Left lung (tissue), 10 donors: ENCODE data around the gene FYN. TPM values are rescaled to one million over a fixed set of nuclear protein-coding genes. Genes with fewer than 3 reads are reported as not detected.
A peak's percentile ranks its signal among the peaks of the same experiment; 100 is the strongest.

ENCODE experiments used
- ATAC-seq: fragments of 200-7000 bp; cut with Tn5 transposase; one replicate; pipeline ENCODE4 v1.9.1; 2020; ENCODE audit warnings: moderate library complexity
- DNase-seq, 4 donors: peaks; one replicate each; pipeline ENCODE4 v3.0.0-alpha.2; 2013 to 2020
- H3K27ac ChIP-seq, 2 donors: fragments of 200-600 bp; sonication (generic) in 1 of 2; one replicate each; pipeline versions ENCODE4 v1.5.0 to v1.8.0; 2020 to 2021
- H3K27me3 ChIP-seq, 2 donors: fragments of 200-600 bp; sonication (generic) in 1 of 2; one replicate each; pipeline versions ENCODE4 v1.5.0 to v1.8.0; 2020 to 2021
- H3K36me3 ChIP-seq, 2 donors: fragments of 200-600 bp; sonication (generic) in 1 of 2; one replicate each; pipeline versions ENCODE4 v1.5.0 to v1.8.0; 2020 to 2021
- H3K4me1 ChIP-seq, 2 donors: fragments of 200-600 bp; one replicate each; pipeline ENCODE4 v1.8.0; 2021
- H3K4me3 ChIP-seq, 2 donors: fragments of 200-600 bp; sonication (generic) in 1 of 2; one replicate each; pipeline versions ENCODE4 v1.5.0 to v1.8.0; 2020 to 2021; ENCODE audit warnings: mild to moderate bottlenecking in 1 of 2
- H3K9me3 ChIP-seq, 2 donors: fragments of 200-600 bp; sonication (generic) in 1 of 2; one replicate each; pipeline versions ENCODE4 v1.5.0 to v1.8.0; 2020 to 2021
- intact Hi-C, 2 donors: fragments of 100-400 bp; cut with DNase I; formaldehyde crosslinking; loops; one replicate each; pipeline versions ENCODE4 v1.11.2 to v1.14.2; 2022
- polyA plus RNA-seq, 6 donors: library from polyadenylated mRNA; unstranded; fragments of 120-200 nt; gene quantifications; one replicate each; pipeline ENCODE4 v1.2.1, GENCODE V29; 2013; ENCODE audit not compliant: insufficient read length in 6 of 6
- total RNA-seq, 2 donors: library from RNA; stranded (reverse); fragmentation: NEBNext Ultra II Directional; extraction: Animal tissue kit (Norgen Biotek cat#: 25700); gene quantifications; one replicate each; pipeline ENCODE4 v1.2.1, GENCODE V29; 2021
- TF ChIP-seq, protein P1 (sequence below), 2 donors: fragments of 200-600 bp; sonication (generic) in 1 of 2; IDR thresholded peaks; one replicate each; pipeline versions ENCODE4 v1.5.0 to v1.8.0; 2021; ENCODE audit warnings: antibody characterized with exemption in 2 of 2
- donor health status: DM: no; HTN: yes; CAD: no.
- donor health status: DM: no; HTN: no; CAD: no.

FYN gene
- total and polyA plus RNA-seq, 8 donors: 58.8 to 165 (median 144) TPM

DNA sequence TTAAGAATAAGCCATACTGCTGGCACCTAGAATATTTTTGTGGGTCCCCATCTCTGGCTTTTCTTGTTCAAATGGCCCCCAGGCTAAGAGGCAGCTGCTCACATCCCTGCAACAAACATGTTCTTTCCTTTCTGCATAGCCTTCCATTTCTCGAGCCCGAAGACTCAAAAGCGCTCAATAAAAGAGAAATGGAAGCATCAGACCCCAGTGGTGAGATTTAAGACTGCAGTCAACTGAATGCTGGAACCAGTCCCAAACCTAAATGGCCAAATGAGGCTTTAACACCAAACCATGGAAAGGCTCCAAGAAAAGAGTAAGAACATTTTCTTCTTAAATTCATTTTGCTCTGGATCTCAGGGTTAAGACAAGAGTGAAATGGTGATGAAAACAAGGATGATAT is 145.4 kb downstream of the FYN start:
- peaks cover 0 to 4% of the 10 kb centered on the region in 2 donors for H3K9me3 ChIP-seq
- no peak overlapping the region for H3K4me3 ChIP-seq
- intact Hi-C loops: no loop called here
- H3K36me3 ChIP-seq: no peaks in the 10 kb centered on the region
- DNase-seq: peak in 1 of 4 donors; percentile 59
- TF ChIP-seq, protein P1, sequence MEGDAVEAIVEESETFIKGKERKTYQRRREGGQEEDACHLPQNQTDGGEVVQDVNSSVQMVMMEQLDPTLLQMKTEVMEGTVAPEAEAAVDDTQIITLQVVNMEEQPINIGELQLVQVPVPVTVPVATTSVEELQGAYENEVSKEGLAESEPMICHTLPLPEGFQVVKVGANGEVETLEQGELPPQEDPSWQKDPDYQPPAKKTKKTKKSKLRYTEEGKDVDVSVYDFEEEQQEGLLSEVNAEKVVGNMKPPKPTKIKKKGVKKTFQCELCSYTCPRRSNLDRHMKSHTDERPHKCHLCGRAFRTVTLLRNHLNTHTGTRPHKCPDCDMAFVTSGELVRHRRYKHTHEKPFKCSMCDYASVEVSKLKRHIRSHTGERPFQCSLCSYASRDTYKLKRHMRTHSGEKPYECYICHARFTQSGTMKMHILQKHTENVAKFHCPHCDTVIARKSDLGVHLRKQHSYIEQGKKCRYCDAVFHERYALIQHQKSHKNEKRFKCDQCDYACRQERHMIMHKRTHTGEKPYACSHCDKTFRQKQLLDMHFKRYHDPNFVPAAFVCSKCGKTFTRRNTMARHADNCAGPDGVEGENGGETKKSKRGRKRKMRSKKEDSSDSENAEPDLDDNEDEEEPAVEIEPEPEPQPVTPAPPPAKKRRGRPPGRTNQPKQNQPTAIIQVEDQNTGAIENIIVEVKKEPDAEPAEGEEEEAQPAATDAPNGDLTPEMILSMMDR (IDR thresholded peaks at IDR 0.05): peak in 1 of 2 donors; percentile 16
- ATAC-seq: no peak
- H3K4me1 ChIP-seq: peaks cover 0 to 39% of the 10 kb centered on the region in 2 donors
- no peak overlapping the region for H3K27ac ChIP-seq
- no peaks in the 10 kb centered on the region for H3K27me3 ChIP-seq

DNA sequence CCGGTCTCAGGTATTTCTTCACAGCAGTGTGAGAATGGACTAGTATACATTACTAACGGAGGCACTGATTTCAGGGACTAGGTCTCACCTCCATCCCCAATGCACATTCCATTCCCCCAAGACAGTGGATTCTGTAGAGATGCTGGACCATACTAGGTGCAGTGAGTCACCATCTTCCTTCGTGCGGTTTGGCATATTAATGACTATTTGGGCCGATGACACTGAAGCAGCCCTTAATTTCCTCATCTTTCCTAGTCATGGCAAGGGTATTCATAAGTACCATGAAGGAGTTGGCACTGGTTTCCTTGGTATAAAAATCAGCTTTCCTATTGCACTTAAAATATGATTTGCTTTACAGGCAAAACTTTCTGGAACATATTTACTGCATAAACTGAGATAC is 146.2 kb downstream of the FYN start:
- intact Hi-C loops: no loop called here
- H3K4me1 ChIP-seq: peaks cover 6 to 47% of the 10 kb centered on the region in 2 donors

DNA sequence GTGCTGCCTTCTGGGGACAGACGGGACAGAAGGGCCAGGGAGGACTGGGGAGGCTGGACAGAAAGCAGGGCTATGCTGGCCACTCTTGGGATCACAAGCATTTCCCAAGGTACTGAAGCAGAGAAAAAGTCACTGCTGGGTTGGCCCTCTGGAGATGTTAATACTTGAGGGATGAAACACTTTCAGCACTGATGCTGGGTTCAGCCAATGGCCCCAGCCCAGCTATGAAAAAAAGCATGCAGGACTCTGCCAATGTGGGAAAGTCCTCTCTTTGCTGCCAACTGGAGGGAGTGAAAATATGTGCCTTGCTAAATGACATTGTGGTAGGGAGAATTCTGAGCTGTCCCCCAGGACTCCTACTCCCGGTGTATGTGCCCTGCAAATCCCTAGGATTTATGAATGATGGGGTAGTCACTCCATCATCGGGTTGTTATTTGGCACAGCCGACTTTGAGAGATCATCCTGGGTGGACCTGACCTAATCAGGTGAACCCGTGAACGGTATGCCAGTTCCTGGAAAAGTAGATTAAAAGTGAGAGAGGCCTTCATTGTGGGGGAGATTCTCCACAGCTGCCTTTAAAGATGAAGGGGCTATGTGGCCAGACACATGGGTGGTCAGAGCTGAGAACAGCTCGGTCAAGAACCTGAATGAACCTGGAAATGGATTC is 147.7 kb downstream of the FYN start:
- no peaks in the 10 kb centered on the region for H3K36me3 ChIP-seq
- intact Hi-C loops: no loop called here
- ATAC-seq (no peak), DNase-seq (no peak)
- H3K4me3 ChIP-seq: no peak overlapping the region
- H3K27me3 ChIP-seq: no peaks in the 10 kb centered on the region
- peaks cover 6 to 51% of the 10 kb centered on the region in 2 donors for H3K4me1 ChIP-seq
- no peak overlapping the region for H3K27ac ChIP-seq
- TF ChIP-seq, protein P1 (IDR thresholded peaks at IDR 0.05): no peak
- H3K9me3 ChIP-seq: no peaks in the 10 kb centered on the region

More for the DNA sequence above, 146.2 kb downstream of the FYN start:
- no peaks in the 10 kb centered on the region for H3K9me3 ChIP-seq
- ATAC-seq: no peak
- H3K27ac ChIP-seq: no peak overlapping the region
- H3K27me3 ChIP-seq: no peaks in the 10 kb centered on the region
- TF ChIP-seq, protein P1 (IDR thresholded peaks at IDR 0.05): no peak
- H3K4me3 ChIP-seq: no peak overlapping the region
- no peak for DNase-seq
- no peaks in the 10 kb centered on the region for H3K36me3 ChIP-seq

DNA sequence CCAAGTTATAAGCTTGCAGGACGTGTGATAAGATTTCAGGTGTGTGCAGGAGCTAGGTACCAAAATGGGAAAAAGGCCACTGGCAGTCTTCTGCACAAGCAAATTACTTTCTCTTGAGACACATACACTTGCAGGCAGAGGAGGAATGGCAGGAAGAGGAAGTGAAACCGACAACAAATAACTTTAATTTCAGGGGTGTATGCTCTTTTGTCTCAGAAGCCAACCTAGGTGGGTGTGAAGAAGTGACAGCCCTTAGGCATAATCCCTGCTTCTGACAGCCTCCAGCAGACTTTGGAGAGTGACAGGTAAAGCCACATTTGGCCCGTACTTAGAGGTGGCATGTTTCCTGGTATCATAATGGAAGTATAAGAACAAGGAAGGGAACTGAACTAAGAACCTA is 148.7 kb downstream of the FYN start:
- H3K9me3 ChIP-seq: no peaks in the 10 kb centered on the region
- intact Hi-C loops: no loop called here
- TF ChIP-seq, protein P1 (IDR thresholded peaks at IDR 0.05): no peak
- H3K27me3 ChIP-seq: no peaks in the 10 kb centered on the region
- H3K36me3 ChIP-seq: peaks cover 0 to 3% of the 10 kb centered on the region in 2 donors
- H3K4me1 ChIP-seq: peaks cover 7 to 48% of the 10 kb centered on the region in 2 donors
- H3K27ac ChIP-seq: peak overlapping the region in 1 of 2 donors; percentile 37
- no peak overlapping the region for H3K4me3 ChIP-seq
- DNase-seq (no peak), ATAC-seq (peak; percentile 12)

DNA sequence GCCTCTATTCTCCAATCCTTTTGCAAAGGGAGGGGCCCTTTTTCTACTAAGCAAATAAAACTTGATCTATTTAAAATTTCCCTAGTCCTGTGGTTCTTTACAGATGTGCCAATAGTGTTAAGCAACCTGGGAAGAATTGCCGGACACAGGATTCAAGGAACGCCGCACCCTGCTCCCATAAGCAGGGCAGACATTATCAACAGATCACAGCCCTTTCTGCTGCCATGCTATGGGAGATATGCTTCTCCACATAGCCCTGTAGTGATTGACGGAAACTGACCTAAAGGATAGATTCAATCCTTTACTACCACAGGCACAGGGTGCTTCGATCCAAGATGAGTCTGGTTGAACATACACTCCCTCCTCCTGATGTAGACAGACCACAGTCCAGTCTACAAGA is 149.2 kb downstream of the FYN start:
- H3K36me3 ChIP-seq: peaks cover 0 to 7% of the 10 kb centered on the region in 2 donors
- no peak overlapping the region for H3K4me3 ChIP-seq
- DNase-seq (no peak), ATAC-seq (no peak)
- TF ChIP-seq, protein P1 (IDR thresholded peaks at IDR 0.05): no peak
- peak overlapping the region in 1 of 2 donors; percentile 37 for H3K27ac ChIP-seq
- intact Hi-C loops: no loop called here
- H3K27me3 ChIP-seq: no peaks in the 10 kb centered on the region
- peaks cover 11 to 48% of the 10 kb centered on the region in 2 donors for H3K4me1 ChIP-seq
- H3K9me3 ChIP-seq: no peaks in the 10 kb centered on the region
